BJ (cell line): ENCODE data around the gene HIVEP1. TPM values are rescaled to one million over a fixed set of nuclear protein-coding genes. Genes with fewer than 3 reads are reported as not detected.

ENCODE experiments used
- CTCF ChIA-PET: fragments of 350-600 bp; formaldehyde crosslinking; extraction: SDS; loops from one replicate; lab custom pipeline; 2021; ENCODE audit warnings: antibody characterized with exemption, inconsistent platforms; lab: Yijun Ruan, JAX
- POLR2A ChIA-PET: fragments of 300-600 bp; sonication (Branson Sonifier 250); formaldehyde crosslinking; extraction: SDS; loops from one replicate; lab custom pipeline; 2021; ENCODE audit warnings: antibody characterized with exemption; lab: Charles Lee
- DNase-seq: peaks from one replicate; pipeline ENCODE4 v3.0.0-alpha.2; 2011; ENCODE audit warnings: low read depth
- H3K27me3 ChIP-seq: 2 replicates; pipeline ENCODE4 v1.6.0; 2011; ENCODE audit warnings: low read length; ENCODE audit not compliant: control insufficient read depth, insufficient read depth
- H3K36me3 ChIP-seq: 2 replicates; pipeline ENCODE4 v1.5.1; 2011; ENCODE audit warnings: low read length; ENCODE audit not compliant: control insufficient read depth, insufficient read depth
- H3K4me3 ChIP-seq: 2 replicates; pipeline ENCODE4 v1.5.1; 2011; ENCODE audit warnings: low read depth, mild to moderate bottlenecking, control low read depth, low read length
- CTCF ChIP-seq: IDR thresholded peaks from 2 replicates; pipeline ENCODE4 v1.5.1; 2011; ENCODE audit warnings: low read depth, mild to moderate bottlenecking, control low read depth, inconsistent platforms, low read length, moderate library complexity; ENCODE audit not compliant: insufficient read depth
- polyA plus RNA-seq: library from polyadenylated mRNA; depleted of rRNA; stranded (reverse); fragments of >200 nt; gene quantifications from 2 replicates; pipeline ENCODE4 v1.2.3, GENCODE V29; 2011

HIVEP1 gene
- polyA plus RNA-seq, 1 experiment: 17.1 TPM

GRCh38 chr6:12014027-12014872, 2.1 kb downstream of the HIVEP1 start:
- Histone ChIP-seq H3K36me3 (peaks cover 2% of the 10 kb centered on the region), H3K27me3 (no peaks in the 10 kb centered on the region), H3K4me3 (no peak overlapping the region)
- TF ChIP-seq CTCF: no peak
- no peak for DNase-seq
- POLR2A ChIA-PET: no interaction called here
- CTCF ChIA-PET: interaction anchor here (0.9 to 2.2 kb wide), 5 partner anchors 10 to 361 kb away, joined by 3 to 8 read pairs (median 3); no protein-coding TSS in a partner anchor

DNA sequence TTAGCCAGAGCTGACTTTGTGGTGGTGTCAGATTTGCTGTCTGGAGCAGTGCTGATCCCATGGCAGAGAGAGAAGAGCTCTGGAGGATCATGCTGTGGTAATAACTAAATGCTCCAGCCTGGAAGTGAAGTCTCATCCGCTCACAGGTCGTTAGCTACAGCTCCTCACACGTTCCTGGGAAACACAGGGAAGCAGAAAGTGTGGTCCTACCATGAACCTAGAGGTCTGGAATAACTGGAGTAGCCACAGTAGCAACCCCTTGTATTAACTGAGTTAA, 2.7 kb downstream of the HIVEP1 start:
- no peak for TF ChIP-seq CTCF
- H3K27me3 ChIP-seq: no peaks in the 10 kb centered on the region
- no peak for DNase-seq
- no peak overlapping the region for H3K4me3 ChIP-seq
- CTCF ChIA-PET: interaction anchor here (0.9 kb wide), 1 partner anchor 33 kb away, joined by 3 read pairs; no protein-coding TSS in a partner anchor
- POLR2A ChIA-PET: no interaction called here
- H3K36me3 ChIP-seq: peaks cover 2% of the 10 kb centered on the region

- no peak for DNase-seq
- no peak for TF ChIP-seq CTCF
- H3K36me3 ChIP-seq: peaks cover 2% of the 10 kb centered on the region
- no peaks in the 10 kb centered on the region for H3K27me3 ChIP-seq
- ChIA-PET POLR2A (no interaction called here), CTCF (no interaction called here)
- H3K4me3 ChIP-seq: no peak overlapping the region
These were observed 5.2 kb downstream of the HIVEP1 start for GRCh38 chr6:12017263-12017662.

- H3K4me3 ChIP-seq: no peak overlapping the region
- H3K27me3 ChIP-seq: no peaks in the 10 kb centered on the region
- DNase-seq: no peak
- no peak for TF ChIP-seq CTCF
- H3K36me3 ChIP-seq: peaks cover 2% of the 10 kb centered on the region
- ChIA-PET CTCF (no interaction called here), POLR2A (no interaction called here)
These were observed 5.8 kb downstream of the HIVEP1 start for GRCh38 chr6:12017876-12018401.

- POLR2A ChIA-PET: interaction anchor here (0.6 kb wide), 1 partner anchor 895 kb away, joined by 6 read pairs; no protein-coding TSS in a partner anchor
- H3K27me3 ChIP-seq: no peaks in the 10 kb centered on the region
- no peak for DNase-seq
- H3K36me3 ChIP-seq: peaks cover 2% of the 10 kb centered on the region
- no peak overlapping the region for H3K4me3 ChIP-seq
- CTCF ChIA-PET: no interaction called here
- TF ChIP-seq CTCF: no peak
These were observed 8.2 kb downstream of the HIVEP1 start for GRCh38 chr6:12020187-12020791.
